ENCODE data around the gene DYRK4. TPM values are rescaled to one million over a fixed set of nuclear protein-coding genes. Genes with fewer than 3 reads are reported as not detected.

Gene DYRK4
- total and polyA plus RNA-seq, 2 of the 13 experiments (the other 11 are each of a cell fraction or from before 2014, with no cell fraction given): 29.4 to 40.2 TPM

DNA sequence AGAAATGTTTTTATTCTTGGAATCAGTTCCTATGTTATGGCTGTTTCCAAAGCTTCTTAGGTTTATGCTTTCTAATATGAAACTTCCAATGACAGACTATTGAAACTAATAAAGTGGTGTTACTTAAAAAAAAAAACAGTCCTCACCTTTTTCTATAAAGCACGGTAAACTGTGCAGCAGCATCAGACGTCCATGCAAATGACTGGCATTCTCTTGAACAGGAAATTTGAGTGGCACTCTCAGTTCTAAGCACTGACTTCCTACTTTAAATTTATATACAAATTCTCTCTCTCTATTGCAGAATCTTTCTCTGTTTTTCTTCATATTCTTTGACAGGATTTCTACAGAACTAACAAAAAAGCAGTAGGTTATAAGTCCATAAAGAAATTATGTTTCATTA, 26.1 kb upstream of the DYRK4 start:
- ChIA-PET CTCF (ENCODE audit: low intra/inter-chr PET ratio, low total read pairs) (no interaction called here), POLR2A (no interaction called here)
- no peak overlapping the region for H3K4me3 ChIP-seq (replicated peaks in 1 of 3; ENCODE audit: insufficient read depth in 1 of 3, low read depth in 2 of 3, low read length in 3 of 3)
- H4K20me1 ChIP-seq (ENCODE audit: insufficient read depth, low read length): no peaks in the 10 kb centered on the region
- WGBS (ENCODE audit: low lambda C conversion rate): 95% methylated on average over 2 of the region's 2 CpGs
- no peak overlapping the region for H2AFZ ChIP-seq (ENCODE audit: low read length)
- H3K4me2 ChIP-seq (ENCODE audit: low read depth, low read length): no peak overlapping the region
- BruUV-seq (replicated peaks): no TSS peak
- H3K27me3 ChIP-seq (ENCODE audit: control insufficient read depth in 1 of 2, insufficient read depth in 2 of 2, low read length in 2 of 2): no peaks in the 10 kb centered on the region; a peak in 1 of 5 replicates
- in situ Hi-C loops (cut with HindIII; ENCODE audit: extremely low pct_ligation_motif_present, low pct_unique_long_range_greater_than_20kb): loop anchor here (10.0 kb wide), 1 partner anchor 231 kb away; no protein-coding TSS in a partner anchor
- H3K9me3 ChIP-seq (ENCODE audit: low read length): no peaks in the 10 kb centered on the region
- H3K9ac ChIP-seq (ENCODE audit: insufficient read depth, low read depth, low read length): no peak overlapping the region
- FAIRE-seq (no peak), ATAC-seq (no peak), DNase-seq (ENCODE audit: low spot score) (no peak)
- peaks cover 22% of the 10 kb centered on the region for H3K4me1 ChIP-seq (ENCODE audit: insufficient read depth, low read length)
- peaks cover 0 to 1% of the 10 kb centered on the region in 2 experiments; a peak in 1 of 5 replicates for H3K36me3 ChIP-seq (replicated peaks in 1 of 2; ENCODE audit: control insufficient read depth in 1 of 2, insufficient read depth in 2 of 2, low read length in 2 of 2)
- no peak overlapping the region for H3K27ac ChIP-seq (ENCODE audit: extremely low read length, insufficient read depth, low read length)
- intact Hi-C loops (cut with micrococcal nuclease; ENCODE audit: unreplicated experiment): no loop called here
- H3K79me2 ChIP-seq (ENCODE audit: insufficient read depth, low read length): peaks cover 35% of the 10 kb centered on the region
- TF ChIP-seq CCDC6 (CRISPR knock-in tag; IDR thresholded peaks at IDR 0.05) (no peak), ISX (CRISPR knock-in tag; conservative IDR thresholded peaks at IDR 0.05) (no peak), TP53 (CRISPR knock-in tag; conservative IDR thresholded peaks at IDR 0.05) (no peak), ZNF569 (CRISPR knock-in tag; IDR thresholded peaks at IDR 0.05; ENCODE audit: borderline replicate concordance) (no peak), ZNF331 (CRISPR knock-in tag; IDR thresholded peaks at IDR 0.05) (no peak), PHF21A (CRISPR knock-in tag; IDR thresholded peaks at IDR 0.05) (no peak), SSRP1 (CRISPR knock-in tag; IDR thresholded peaks at IDR 0.05) (no peak), KLF12 (CRISPR knock-in tag; IDR thresholded peaks at IDR 0.05; ENCODE audit: borderline replicate concordance) (no peak), ZEB1 (IDR thresholded peaks at IDR 0.05; ENCODE audit: insufficient replicate concordance, low read depth) (no peak), TOPORS (CRISPR knock-in tag; IDR thresholded peaks at IDR 0.05) (no peak), SRY (CRISPR knock-in tag; IDR thresholded peaks at IDR 0.05) (no peak)
- TF ChIP-seq, protein P1, sequence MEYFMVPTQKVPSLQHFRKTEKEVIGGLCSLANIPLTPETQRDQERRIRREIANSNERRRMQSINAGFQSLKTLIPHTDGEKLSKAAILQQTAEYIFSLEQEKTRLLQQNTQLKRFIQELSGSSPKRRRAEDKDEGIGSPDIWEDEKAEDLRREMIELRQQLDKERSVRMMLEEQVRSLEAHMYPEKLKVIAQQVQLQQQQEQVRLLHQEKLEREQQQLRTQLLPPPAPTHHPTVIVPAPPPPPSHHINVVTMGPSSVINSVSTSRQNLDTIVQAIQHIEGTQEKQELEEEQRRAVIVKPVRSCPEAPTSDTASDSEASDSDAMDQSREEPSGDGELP (IDR thresholded peaks at IDR 0.05; ENCODE audit: borderline replicate concordance, low read depth): no peak
- TF ChIP-seq, protein P2, sequence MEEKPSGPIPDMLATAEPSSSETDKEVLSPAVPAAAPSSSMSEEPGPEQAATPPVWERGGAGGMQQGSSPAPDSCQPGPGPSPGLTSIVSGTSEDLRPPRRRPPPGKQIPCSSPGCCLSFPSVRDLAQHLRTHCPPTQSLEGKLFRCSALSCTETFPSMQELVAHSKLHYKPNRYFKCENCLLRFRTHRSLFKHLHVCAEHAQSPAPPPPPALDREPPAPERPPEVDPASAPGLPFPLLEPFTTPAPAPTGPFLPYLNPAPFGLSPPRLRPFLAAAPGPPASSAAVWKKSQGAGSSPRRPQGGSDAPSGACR (CRISPR knock-in tag; IDR thresholded peaks at IDR 0.05): no peak
- TF ChIP-seq, protein P3, sequence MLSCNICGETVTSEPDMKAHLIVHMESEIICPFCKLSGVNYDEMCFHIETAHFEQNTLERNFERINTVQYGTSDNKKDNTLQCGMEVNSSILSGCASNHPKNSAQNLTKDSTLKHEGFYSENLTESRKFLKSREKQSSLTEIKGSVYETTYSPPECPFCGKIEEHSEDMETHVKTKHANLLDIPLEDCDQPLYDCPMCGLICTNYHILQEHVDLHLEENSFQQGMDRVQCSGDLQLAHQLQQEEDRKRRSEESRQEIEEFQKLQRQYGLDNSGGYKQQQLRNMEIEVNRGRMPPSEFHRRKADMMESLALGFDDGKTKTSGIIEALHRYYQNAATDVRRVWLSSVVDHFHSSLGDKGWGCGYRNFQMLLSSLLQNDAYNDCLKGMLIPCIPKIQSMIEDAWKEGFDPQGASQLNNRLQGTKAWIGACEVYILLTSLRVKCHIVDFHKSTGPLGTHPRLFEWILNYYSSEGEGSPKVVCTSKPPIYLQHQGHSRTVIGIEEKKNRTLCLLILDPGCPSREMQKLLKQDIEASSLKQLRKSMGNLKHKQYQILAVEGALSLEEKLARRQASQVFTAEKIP (CRISPR knock-in tag; IDR thresholded peaks at IDR 0.05; ENCODE audit: borderline replicate concordance): no peak
- TF ChIP-seq, protein P4, sequence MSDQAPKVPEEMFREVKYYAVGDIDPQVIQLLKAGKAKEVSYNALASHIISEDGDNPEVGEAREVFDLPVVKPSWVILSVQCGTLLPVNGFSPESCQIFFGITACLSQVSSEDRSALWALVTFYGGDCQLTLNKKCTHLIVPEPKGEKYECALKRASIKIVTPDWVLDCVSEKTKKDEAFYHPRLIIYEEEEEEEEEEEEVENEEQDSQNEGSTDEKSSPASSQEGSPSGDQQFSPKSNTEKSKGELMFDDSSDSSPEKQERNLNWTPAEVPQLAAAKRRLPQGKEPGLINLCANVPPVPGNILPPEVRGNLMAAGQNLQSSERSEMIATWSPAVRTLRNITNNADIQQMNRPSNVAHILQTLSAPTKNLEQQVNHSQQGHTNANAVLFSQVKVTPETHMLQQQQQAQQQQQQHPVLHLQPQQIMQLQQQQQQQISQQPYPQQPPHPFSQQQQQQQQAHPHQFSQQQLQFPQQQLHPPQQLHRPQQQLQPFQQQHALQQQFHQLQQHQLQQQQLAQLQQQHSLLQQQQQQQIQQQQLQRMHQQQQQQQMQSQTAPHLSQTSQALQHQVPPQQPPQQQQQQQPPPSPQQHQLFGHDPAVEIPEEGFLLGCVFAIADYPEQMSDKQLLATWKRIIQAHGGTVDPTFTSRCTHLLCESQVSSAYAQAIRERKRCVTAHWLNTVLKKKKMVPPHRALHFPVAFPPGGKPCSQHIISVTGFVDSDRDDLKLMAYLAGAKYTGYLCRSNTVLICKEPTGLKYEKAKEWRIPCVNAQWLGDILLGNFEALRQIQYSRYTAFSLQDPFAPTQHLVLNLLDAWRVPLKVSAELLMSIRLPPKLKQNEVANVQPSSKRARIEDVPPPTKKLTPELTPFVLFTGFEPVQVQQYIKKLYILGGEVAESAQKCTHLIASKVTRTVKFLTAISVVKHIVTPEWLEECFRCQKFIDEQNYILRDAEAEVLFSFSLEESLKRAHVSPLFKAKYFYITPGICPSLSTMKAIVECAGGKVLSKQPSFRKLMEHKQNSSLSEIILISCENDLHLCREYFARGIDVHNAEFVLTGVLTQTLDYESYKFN (CRISPR knock-in tag; conservative IDR thresholded peaks at IDR 0.05): no peak
- TF ChIP-seq, protein P5, sequence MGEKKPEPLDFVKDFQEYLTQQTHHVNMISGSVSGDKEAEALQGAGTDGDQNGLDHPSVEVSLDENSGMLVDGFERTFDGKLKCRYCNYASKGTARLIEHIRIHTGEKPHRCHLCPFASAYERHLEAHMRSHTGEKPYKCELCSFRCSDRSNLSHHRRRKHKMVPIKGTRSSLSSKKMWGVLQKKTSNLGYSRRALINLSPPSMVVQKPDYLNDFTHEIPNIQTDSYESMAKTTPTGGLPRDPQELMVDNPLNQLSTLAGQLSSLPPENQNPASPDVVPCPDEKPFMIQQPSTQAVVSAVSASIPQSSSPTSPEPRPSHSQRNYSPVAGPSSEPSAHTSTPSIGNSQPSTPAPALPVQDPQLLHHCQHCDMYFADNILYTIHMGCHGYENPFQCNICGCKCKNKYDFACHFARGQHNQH (CRISPR knock-in tag; IDR thresholded peaks at IDR 0.05): no peak
- TF ChIP-seq, protein P6, sequence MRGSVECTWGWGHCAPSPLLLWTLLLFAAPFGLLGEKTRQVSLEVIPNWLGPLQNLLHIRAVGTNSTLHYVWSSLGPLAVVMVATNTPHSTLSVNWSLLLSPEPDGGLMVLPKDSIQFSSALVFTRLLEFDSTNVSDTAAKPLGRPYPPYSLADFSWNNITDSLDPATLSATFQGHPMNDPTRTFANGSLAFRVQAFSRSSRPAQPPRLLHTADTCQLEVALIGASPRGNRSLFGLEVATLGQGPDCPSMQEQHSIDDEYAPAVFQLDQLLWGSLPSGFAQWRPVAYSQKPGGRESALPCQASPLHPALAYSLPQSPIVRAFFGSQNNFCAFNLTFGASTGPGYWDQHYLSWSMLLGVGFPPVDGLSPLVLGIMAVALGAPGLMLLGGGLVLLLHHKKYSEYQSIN (CRISPR knock-in tag; IDR thresholded peaks at IDR 0.05; ENCODE audit: borderline replicate concordance): no peak
